Cerebellar nuclear complex (tissue), 1 donor: ENCODE measurements around the gene ABCA5.
"Not testable (repeated sequence)": the region's sequence is repeated elsewhere in the genome, so short reads cannot be mapped to it uniquely, and the experiment has no call there.

Source experiments
- DNase-seq, 2 experiments: peaks; one replicate each; lab custom pipeline; 2025; lab: John Stamatoyannopoulos, UW

The ABCA5 gene

GRCh38 chr17:69325518-69326376 lies 1.2 kb downstream of the ABCA5 start:
- DNase-seq: no peak

GRCh38 chr17:69323806-69324205 lies 3.1 kb downstream of the ABCA5 start:
- no peak for DNase-seq

GRCh38 chr17:69320908-69321238 lies 6.1 kb downstream of the ABCA5 start:
- no peak for DNase-seq

- no peak for DNase-seq
Measured at GRCh38 chr17:69320210-69320907, 6.6 kb downstream of the ABCA5 start.

- DNase-seq: no peak
Measured at GRCh38 chr17:69317625-69318024, 9.3 kb downstream of the ABCA5 start.

- no peak for DNase-seq
Measured at GRCh38 chr17:69314246-69315065, 12.5 kb downstream of the ABCA5 start.

- DNase-seq: no peak
Measured at GRCh38 chr17:69305177-69305576, 21.8 kb downstream of the ABCA5 start.

GRCh38 chr17:69302682-69303081 lies 24.3 kb downstream of the ABCA5 start:
- DNase-seq: no peak

- no peak for DNase-seq
Measured at GRCh38 chr17:69300222-69300621, 26.7 kb downstream of the ABCA5 start.

GRCh38 chr17:69298120-69298722 lies 28.7 kb downstream of the ABCA5 start:
- not testable (repeated sequence) for DNase-seq

- no peak for DNase-seq
Measured at GRCh38 chr17:69287168-69287567, 39.8 kb downstream of the ABCA5 start.

GRCh38 chr17:69286257-69286656 lies 40.7 kb downstream of the ABCA5 start:
- no peak for DNase-seq

- no peak for DNase-seq
Measured at GRCh38 chr17:69284646-69285045, 42.3 kb downstream of the ABCA5 start.

GRCh38 chr17:69282002-69282401 lies 44.9 kb downstream of the ABCA5 start:
- DNase-seq: no peak

GRCh38 chr17:69276279-69276678 lies 50.7 kb downstream of the ABCA5 start:
- DNase-seq: not testable (repeated sequence)

- DNase-seq: no peak
Measured at GRCh38 chr17:69275751-69276150, 51.2 kb downstream of the ABCA5 start.

GRCh38 chr17:69271023-69271422 lies 55.9 kb downstream of the ABCA5 start:
- no peak for DNase-seq

- DNase-seq: no peak
Measured at GRCh38 chr17:69269131-69269998, 57.6 kb downstream of the ABCA5 start.

- no peak for DNase-seq
Measured at GRCh38 chr17:69268543-69269014, 58.4 kb downstream of the ABCA5 start.

GRCh38 chr17:69267219-69267618 lies 59.7 kb downstream of the ABCA5 start:
- DNase-seq: no peak

- DNase-seq: no peak
Measured at GRCh38 chr17:69265873-69266272, 61.1 kb downstream of the ABCA5 start.
